ENCODE measurements around the gene DYNLL2.
"Not testable (repeated sequence)": the region's sequence is repeated elsewhere in the genome, so short reads cannot be mapped to it uniquely, and the experiment has no call there.

Gene DYNLL2

GRCh38 chr17:58107306-58107705 lies 24.1 kb downstream of the DYNLL2 start:
- no peak for DNase-seq

- DNase-seq = no peak
Observed at GRCh38 chr17:58109197-58109596, 26.0 kb downstream of the DYNLL2 start.

GRCh38 chr17:58110012-58110411 lies 26.8 kb downstream of the DYNLL2 start:
- no peak for DNase-seq

- no peak for DNase-seq
Observed at GRCh38 chr17:58111676-58112075, 28.5 kb downstream of the DYNLL2 start.

GRCh38 chr17:58112970-58113631 lies 29.9 kb downstream of the DYNLL2 start:
- DNase-seq = peak; percentile 61 to 89

- no peak for DNase-seq
Observed at GRCh38 chr17:58113947-58114346, 30.7 kb downstream of the DYNLL2 start.

- no peak for DNase-seq
Observed at GRCh38 chr17:58117382-58117781, 34.2 kb downstream of the DYNLL2 start.

GRCh38 chr17:58119491-58119890 lies 36.3 kb downstream of the DYNLL2 start:
- no peak for DNase-seq

- DNase-seq = no peak
Observed at GRCh38 chr17:58120195-58120822, 37.1 kb downstream of the DYNLL2 start.

GRCh38 chr17:58121925-58122324 lies 38.7 kb downstream of the DYNLL2 start:
- peak in 1 of 2 experiments; percentile 67 for DNase-seq

GRCh38 chr17:58127846-58128245 lies 44.6 kb downstream of the DYNLL2 start:
- DNase-seq = no peak

GRCh38 chr17:58132697-58133096 lies 49.5 kb downstream of the DYNLL2 start:
- not testable (repeated sequence) for DNase-seq

GRCh38 chr17:58136669-58137279 lies 53.6 kb downstream of the DYNLL2 start:
- DNase-seq = peak; percentile 2 to 31

GRCh38 chr17:58141505-58141904 lies 58.3 kb downstream of the DYNLL2 start:
- no peak for DNase-seq

GRCh38 chr17:58143335-58143734 lies 60.1 kb downstream of the DYNLL2 start:
- DNase-seq = not testable (repeated sequence)

- DNase-seq = no peak
Observed at GRCh38 chr17:58144801-58145200, 61.6 kb downstream of the DYNLL2 start.
